ENCODE measurements around the gene CHODL. TPM values are rescaled to one million over a fixed set of nuclear protein-coding genes. Genes with fewer than 3 reads are reported as not detected.

Gene CHODL
- total and polyA plus RNA-seq, 5 donors: 0.45 to 4.9 (median 1.7) TPM

GRCh38 chr21:18251065-18251464 lies 6.4 kb downstream of the CHODL start:
- no peaks in the 10 kb centered on the region for H3K9me3 ChIP-seq (ENCODE audit: control insufficient read depth, low read length)
- intact Hi-C loops (cut with DNase I): no loop called here
- no peak for DNase-seq
- no peak for ATAC-seq
- H3K4me3 ChIP-seq (ENCODE audit: low read length): no peak overlapping the region
- H3K4me1 ChIP-seq (ENCODE audit: control insufficient read depth, insufficient read depth, low read length): no peaks in the 10 kb centered on the region
- no peak overlapping the region for H3K27ac ChIP-seq (ENCODE audit: low read length)
- no peaks in the 10 kb centered on the region for H3K27me3 ChIP-seq (ENCODE audit: control insufficient read depth, insufficient read depth)

GRCh38 chr21:18252256-18252655 lies 7.6 kb downstream of the CHODL start:
- no peaks in the 10 kb centered on the region for H3K4me1 ChIP-seq (ENCODE audit: control insufficient read depth, insufficient read depth, low read length)
- DNase-seq: no peak
- no peak overlapping the region for H3K4me3 ChIP-seq (ENCODE audit: low read length)
- intact Hi-C loops (cut with DNase I): no loop called here
- ATAC-seq: no peak
- no peak overlapping the region for H3K27ac ChIP-seq (ENCODE audit: low read length)
- WGBS: 49% methylated on average over 4 of the region's 4 CpGs
- H3K27me3 ChIP-seq (ENCODE audit: control insufficient read depth, insufficient read depth): no peaks in the 10 kb centered on the region
- H3K9me3 ChIP-seq (ENCODE audit: control insufficient read depth, low read length): no peaks in the 10 kb centered on the region

- Histone ChIP-seq H3K27me3 (ENCODE audit: control insufficient read depth, insufficient read depth) (no peaks in the 10 kb centered on the region), H3K4me3 (ENCODE audit: low read length) (no peak overlapping the region), H3K9me3 (ENCODE audit: control insufficient read depth, low read length) (no peaks in the 10 kb centered on the region), H3K4me1 (ENCODE audit: control insufficient read depth, insufficient read depth, low read length) (no peaks in the 10 kb centered on the region), H3K27ac (ENCODE audit: low read length) (no peak overlapping the region)
- 37% methylated on average over 5 of the region's 5 CpGs for WGBS
- intact Hi-C loops (cut with DNase I): no loop called here
- ATAC-seq: no peak
- peak in 2 of 3 donors; percentile 21 to 38 for DNase-seq
These were observed 8.0 kb downstream of the CHODL start for GRCh38 chr21:18252680-18253079.

- H3K9me3 ChIP-seq (ENCODE audit: control insufficient read depth, low read length): no peaks in the 10 kb centered on the region
- H3K27ac ChIP-seq (ENCODE audit: low read length): no peak overlapping the region
- ATAC-seq: peak in 1 of 2 donors; percentile 45
- H3K27me3 ChIP-seq (ENCODE audit: control insufficient read depth, insufficient read depth): no peaks in the 10 kb centered on the region
- no peak for DNase-seq
- H3K4me1 ChIP-seq (ENCODE audit: control insufficient read depth, insufficient read depth, low read length): no peaks in the 10 kb centered on the region
- no peak overlapping the region for H3K4me3 ChIP-seq (ENCODE audit: low read length)
- 54% methylated on average over 2 of the region's 2 CpGs for WGBS
- intact Hi-C loops (cut with DNase I): no loop called here
These were observed 8.6 kb downstream of the CHODL start for GRCh38 chr21:18253221-18253620.

GRCh38 chr21:18253799-18254198 lies 9.2 kb downstream of the CHODL start:
- no peak for DNase-seq
- Histone ChIP-seq H3K4me3 (ENCODE audit: low read length) (no peak overlapping the region), H3K9me3 (ENCODE audit: control insufficient read depth, low read length) (no peaks in the 10 kb centered on the region), H3K27ac (ENCODE audit: low read length) (no peak overlapping the region), H3K27me3 (ENCODE audit: control insufficient read depth, insufficient read depth) (no peaks in the 10 kb centered on the region), H3K4me1 (ENCODE audit: control insufficient read depth, insufficient read depth, low read length) (no peaks in the 10 kb centered on the region)
- 65% methylated on average over 2 of the region's 2 CpGs for WGBS
- intact Hi-C loops (cut with DNase I): no loop called here
- peak in 1 of 2 donors; percentile 54 for ATAC-seq

- H3K4me1 ChIP-seq (ENCODE audit: control insufficient read depth, insufficient read depth, low read length): no peaks in the 10 kb centered on the region
- ATAC-seq: no peak
- WGBS: 70% methylated on average over 2 of the region's 2 CpGs
These were observed 21.3 kb downstream of the CHODL start for GRCh38 chr21:18265944-18266343.

GRCh38 chr21:18267496-18267895 lies 22.9 kb downstream of the CHODL start:
- DNase-seq: no peak
- intact Hi-C loops (cut with DNase I): no loop called here
- no peak overlapping the region for H3K27ac ChIP-seq (ENCODE audit: low read length)
- no peaks in the 10 kb centered on the region for H3K27me3 ChIP-seq (ENCODE audit: control insufficient read depth, insufficient read depth)
- WGBS: 80% methylated on average over 1 of the region's 1 CpG
- no peaks in the 10 kb centered on the region for H3K9me3 ChIP-seq (ENCODE audit: control insufficient read depth, low read length)
- no peak overlapping the region for H3K4me3 ChIP-seq (ENCODE audit: low read length)
- no peak for ATAC-seq
- no peaks in the 10 kb centered on the region for H3K4me1 ChIP-seq (ENCODE audit: control insufficient read depth, insufficient read depth, low read length)

More at GRCh38 chr21:18265944-18266343, 21.3 kb downstream of the CHODL start:
- no peaks in the 10 kb centered on the region for H3K27me3 ChIP-seq (ENCODE audit: control insufficient read depth, insufficient read depth)
- no peaks in the 10 kb centered on the region for H3K9me3 ChIP-seq (ENCODE audit: control insufficient read depth, low read length)
- intact Hi-C loops (cut with DNase I): no loop called here
- DNase-seq: no peak
- no peak overlapping the region for H3K4me3 ChIP-seq (ENCODE audit: low read length)
- H3K27ac ChIP-seq (ENCODE audit: low read length): no peak overlapping the region

- DNase-seq (no peak), ATAC-seq (no peak)
- Histone ChIP-seq H3K4me3 (ENCODE audit: low read length) (no peak overlapping the region), H3K27me3 (ENCODE audit: control insufficient read depth, insufficient read depth) (no peaks in the 10 kb centered on the region), H3K9me3 (ENCODE audit: control insufficient read depth, low read length) (no peaks in the 10 kb centered on the region), H3K4me1 (ENCODE audit: control insufficient read depth, insufficient read depth, low read length) (no peaks in the 10 kb centered on the region), H3K27ac (ENCODE audit: low read length) (no peak overlapping the region)
- intact Hi-C loops (cut with DNase I): no loop called here
- 92% methylated on average over 1 of the region's 1 CpG for WGBS
These were observed 24.3 kb downstream of the CHODL start for GRCh38 chr21:18268906-18269305.

- Histone ChIP-seq H3K27ac (ENCODE audit: low read length) (no peak overlapping the region), H3K27me3 (ENCODE audit: control insufficient read depth, insufficient read depth) (no peaks in the 10 kb centered on the region), H3K4me3 (ENCODE audit: low read length) (no peak overlapping the region), H3K9me3 (ENCODE audit: control insufficient read depth, low read length) (no peaks in the 10 kb centered on the region), H3K4me1 (ENCODE audit: control insufficient read depth, insufficient read depth, low read length) (no peaks in the 10 kb centered on the region)
- intact Hi-C loops (cut with DNase I): no loop called here
- 87% methylated on average over 7 of the region's 7 CpGs for WGBS
- no peak for DNase-seq
- ATAC-seq: no peak
These were observed 25.2 kb downstream of the CHODL start for GRCh38 chr21:18269856-18270255.

GRCh38 chr21:18273400-18273799 lies 28.8 kb downstream of the CHODL start:
- 87% methylated on average over 4 of the region's 4 CpGs for WGBS
- ATAC-seq (no peak), DNase-seq (no peak)
- Histone ChIP-seq H3K9me3 (ENCODE audit: control insufficient read depth, low read length) (no peaks in the 10 kb centered on the region), H3K27ac (ENCODE audit: low read length) (no peak overlapping the region), H3K4me1 (ENCODE audit: control insufficient read depth, insufficient read depth, low read length) (no peaks in the 10 kb centered on the region), H3K4me3 (ENCODE audit: low read length) (no peak overlapping the region), H3K27me3 (ENCODE audit: control insufficient read depth, insufficient read depth) (no peaks in the 10 kb centered on the region)
- intact Hi-C loops (cut with DNase I): no loop called here

- H3K9me3 ChIP-seq (ENCODE audit: control insufficient read depth, low read length): no peaks in the 10 kb centered on the region
- intact Hi-C loops (cut with DNase I): no loop called here
These were observed 29.7 kb downstream of the CHODL start for GRCh38 chr21:18274370-18274769.

GRCh38 chr21:18275781-18276180 lies 31.1 kb downstream of the CHODL start:
- intact Hi-C loops (cut with DNase I): no loop called here
- Histone ChIP-seq H3K27me3 (ENCODE audit: control insufficient read depth, insufficient read depth) (no peaks in the 10 kb centered on the region), H3K27ac (ENCODE audit: low read length) (no peak overlapping the region), H3K4me3 (ENCODE audit: low read length) (no peak overlapping the region), H3K9me3 (ENCODE audit: control insufficient read depth, low read length) (no peaks in the 10 kb centered on the region), H3K4me1 (ENCODE audit: control insufficient read depth, insufficient read depth, low read length) (no peaks in the 10 kb centered on the region)
- DNase-seq (no peak), ATAC-seq (no peak)
- 56% methylated on average over 3 of the region's 3 CpGs for WGBS

More at GRCh38 chr21:18274370-18274769, 29.7 kb downstream of the CHODL start:
- 78% methylated on average over 5 of the region's 5 CpGs for WGBS
- DNase-seq: no peak
- Histone ChIP-seq H3K4me1 (ENCODE audit: control insufficient read depth, insufficient read depth, low read length) (no peaks in the 10 kb centered on the region), H3K27me3 (ENCODE audit: control insufficient read depth, insufficient read depth) (no peaks in the 10 kb centered on the region), H3K4me3 (ENCODE audit: low read length) (no peak overlapping the region), H3K27ac (ENCODE audit: low read length) (no peak overlapping the region)
- no peak for ATAC-seq

All from right cardiac atrium (tissue), 5 donors.